SK-N-SH treated with all-trans-retinoic acid at 6 μM for 48 hours (cell line): Measurements from ENCODE around the gene TRA2A.

Experiments
- ATAC-seq: fragments of 200-7000 bp; cut with Tn5 transposase; 3 replicates; pipeline ENCODE4 v1.9.1; 2020; ENCODE audit warnings: mild to moderate bottlenecking, moderate library complexity
- ARNTL ChIP-seq: fragments of 450-650 bp; formaldehyde crosslinking; IDR thresholded peaks from 2 replicates; pipeline ENCODE4 v1.5.0; 2020; ENCODE audit warnings: low read depth, mild to moderate bottlenecking, moderate library complexity, borderline replicate concordance
- BACH2 ChIP-seq: fragments of 250-450 bp; sonication (Bioruptor Pico); IDR thresholded peaks from 2 replicates; pipeline ENCODE4 v1.9.0; 2021; ENCODE audit warnings: mild to moderate bottlenecking, borderline replicate concordance
- CSDC2 ChIP-seq: fragments of 250-450 bp; sonication (Bioruptor Pico); IDR thresholded peaks from 2 replicates; pipeline ENCODE4 v1.5.0; 2020; ENCODE audit warnings: mild to moderate bottlenecking, moderate library complexity
- GLIS3 ChIP-seq: fragments of 250-450 bp; sonication (Bioruptor Pico); IDR thresholded peaks from 2 replicates; pipeline ENCODE4 v1.5.0; 2020; ENCODE audit warnings: mild to moderate bottlenecking, moderate library complexity
- ISL1 ChIP-seq: fragments of 250-450 bp; sonication (Bioruptor Pico); IDR thresholded peaks from 2 replicates; pipeline ENCODE4 v2.1.2; 2022; ENCODE audit warnings: mild to moderate bottlenecking, moderate library complexity
- PPARA ChIP-seq: fragments of 250-450 bp; sonication (Bioruptor Pico); IDR thresholded peaks from 2 replicates; pipeline ENCODE4 v1.5.0; 2020; ENCODE audit warnings: mild to moderate bottlenecking, borderline replicate concordance
- RARB ChIP-seq: fragments of 250-450 bp; sonication (Bioruptor Pico); IDR thresholded peaks from 2 replicates; pipeline ENCODE4 v1.8.0; 2021; ENCODE audit warnings: mild to moderate bottlenecking, moderate library complexity
- SNAI2 ChIP-seq: fragments of 250-450 bp; sonication (Bioruptor Pico); IDR thresholded peaks from 2 replicates; pipeline ENCODE4 v1.5.0; 2020; ENCODE audit warnings: mild to moderate bottlenecking, moderate library complexity
- TCF4 ChIP-seq: fragments of 250-450 bp; sonication (Bioruptor Pico); IDR thresholded peaks from 2 replicates; pipeline ENCODE4 v1.8.0; 2021; ENCODE audit warnings: mild to moderate bottlenecking, moderate library complexity, borderline replicate concordance
- TOX ChIP-seq: fragments of 250-450 bp; sonication (Bioruptor Pico); IDR thresholded peaks from 2 replicates; pipeline ENCODE4 v1.8.0; 2021; ENCODE audit warnings: mild to moderate bottlenecking, moderate library complexity, borderline replicate concordance
- TSHZ2 ChIP-seq: fragments of 250-450 bp; sonication (Bioruptor Pico); IDR thresholded peaks from 2 replicates; pipeline ENCODE4 v1.5.0; 2020; ENCODE audit warnings: mild to moderate bottlenecking, moderate library complexity
- ZC3H10 ChIP-seq: fragments of 250-450 bp; sonication (Bioruptor Pico); IDR thresholded peaks from 2 replicates; pipeline ENCODE4 v1.5.1; 2021; ENCODE audit warnings: mild to moderate bottlenecking, moderate library complexity
- ZFP3 ChIP-seq: fragments of 250-450 bp; sonication (Bioruptor Pico); IDR thresholded peaks from 2 replicates; pipeline ENCODE4 v1.5.0; 2020; ENCODE audit warnings: mild to moderate bottlenecking, moderate library complexity
- ZFP30 ChIP-seq: fragments of 450-650 bp; formaldehyde crosslinking; IDR thresholded peaks from 2 replicates; pipeline ENCODE4 v1.5.0; 2022; ENCODE audit warnings: mild to moderate bottlenecking, moderate library complexity
- ZNF565 ChIP-seq: fragments of 450-650 bp; formaldehyde crosslinking; conservative IDR thresholded peaks from 2 replicates; pipeline ENCODE4 v1.5.0; 2020; ENCODE audit warnings: low read depth, mild to moderate bottlenecking, moderate library complexity
- ZNF70 ChIP-seq: fragments of 450-650 bp; formaldehyde crosslinking; IDR thresholded peaks from 2 replicates; pipeline ENCODE4 v1.5.0; 2020; ENCODE audit warnings: mild to moderate bottlenecking, moderate library complexity
- ZNF8 ChIP-seq: fragments of 450-650 bp; formaldehyde crosslinking; IDR thresholded peaks from 2 replicates; pipeline ENCODE4 v1.5.0; 2020; ENCODE audit warnings: mild to moderate bottlenecking, moderate library complexity
- TF ChIP-seq, protein P1 (sequence below): fragments of 250-450 bp; sonication (Bioruptor Pico); IDR thresholded peaks from 2 replicates; pipeline ENCODE4 v1.5.1; 2021; ENCODE audit warnings: mild to moderate bottlenecking, moderate library complexity
- TF ChIP-seq, protein P2 (sequence below): fragments of 250-450 bp; sonication (Bioruptor Pico); IDR thresholded peaks from 2 replicates; pipeline ENCODE4 v1.5.1; 2020; ENCODE audit warnings: low read depth, mild to moderate bottlenecking, moderate library complexity
- TF ChIP-seq, protein P3 (sequence below): fragments of 250-450 bp; sonication (Bioruptor Pico); IDR thresholded peaks from 2 replicates; pipeline ENCODE4 v1.8.0; 2021; ENCODE audit warnings: low read depth, mild to moderate bottlenecking, moderate library complexity, borderline replicate concordance

TRA2A gene

GRCh38 chr7:23542752-23543151 lies 11.0 kb upstream of the TRA2A start:
- TF ChIP-seq ARNTL (CRISPR knock-in tag) (no peak), ZNF8 (CRISPR knock-in tag) (peak; percentile 98), CSDC2 (CRISPR knock-in tag) (no peak)
- ATAC-seq: no peak

DNA sequence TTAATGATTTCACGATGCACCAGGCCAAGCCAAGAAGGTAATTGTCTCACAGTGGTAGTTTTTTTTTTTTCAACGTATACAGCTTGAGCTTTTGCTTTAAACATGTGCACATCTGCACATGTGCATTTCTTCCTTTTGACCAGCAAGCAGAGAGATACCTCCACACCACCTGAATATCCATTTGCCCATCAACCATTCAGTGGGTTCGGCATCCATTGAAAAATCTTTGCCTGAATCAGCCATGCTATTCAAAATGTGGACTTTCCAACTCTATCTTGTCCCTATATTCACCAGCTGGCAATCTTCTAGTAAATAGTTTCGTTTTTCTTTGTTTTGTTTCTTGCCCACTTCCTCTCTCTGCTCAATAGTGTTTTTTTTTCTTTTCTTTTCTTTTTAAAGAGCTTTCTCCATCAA lies 7.7 kb upstream of the TRA2A start:
- no peak for ATAC-seq

DNA sequence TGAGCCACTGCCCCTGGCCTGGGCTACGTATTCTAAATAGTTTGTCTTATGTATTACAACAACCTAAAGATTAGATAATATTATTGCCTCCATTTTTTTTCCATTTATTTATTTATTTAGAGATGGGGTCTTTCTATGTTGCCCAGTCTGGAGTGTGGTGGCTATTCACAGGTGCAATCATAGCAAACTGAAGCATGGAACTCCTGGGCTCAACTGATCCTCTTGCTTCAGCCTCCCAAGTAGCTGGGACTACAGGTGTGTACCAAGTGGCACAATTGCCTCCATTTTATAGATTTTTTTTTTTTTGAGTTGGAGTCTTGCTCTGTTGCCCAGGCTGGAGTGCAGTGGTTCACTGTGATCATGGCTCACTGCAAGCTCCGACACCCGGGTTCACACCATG lies 6.5 kb upstream of the TRA2A start:
- TF ChIP-seq BACH2 (no peak), ISL1 (CRISPR knock-in tag) (no peak)
- TF ChIP-seq, all 23 proteins: peak for 0
- no peak for ATAC-seq

More for the DNA sequence above, 7.7 kb upstream of the TRA2A start:
- TF ChIP-seq, protein P1, sequence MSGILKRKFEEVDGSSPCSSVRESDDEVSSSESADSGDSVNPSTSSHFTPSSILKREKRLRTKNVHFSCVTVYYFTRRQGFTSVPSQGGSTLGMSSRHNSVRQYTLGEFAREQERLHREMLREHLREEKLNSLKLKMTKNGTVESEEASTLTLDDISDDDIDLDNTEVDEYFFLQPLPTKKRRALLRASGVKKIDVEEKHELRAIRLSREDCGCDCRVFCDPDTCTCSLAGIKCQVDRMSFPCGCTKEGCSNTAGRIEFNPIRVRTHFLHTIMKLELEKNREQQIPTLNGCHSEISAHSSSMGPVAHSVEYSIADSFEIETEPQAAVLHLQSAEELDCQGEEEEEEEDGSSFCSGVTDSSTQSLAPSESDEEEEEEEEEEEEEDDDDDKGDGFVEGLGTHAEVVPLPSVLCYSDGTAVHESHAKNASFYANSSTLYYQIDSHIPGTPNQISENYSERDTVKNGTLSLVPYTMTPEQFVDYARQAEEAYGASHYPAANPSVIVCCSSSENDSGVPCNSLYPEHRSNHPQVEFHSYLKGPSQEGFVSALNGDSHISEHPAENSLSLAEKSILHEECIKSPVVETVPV (CRISPR knock-in tag): no peak
- no peak for TF ChIP-seq ARNTL (CRISPR knock-in tag)
- no peak for TF ChIP-seq ZNF565 (CRISPR knock-in tag)
- TF ChIP-seq ZNF70 (CRISPR knock-in tag): no peak
- TF ChIP-seq TOX: no peak
- no peak for TF ChIP-seq SNAI2
- no peak for TF ChIP-seq BACH2
- TF ChIP-seq, protein P2, sequence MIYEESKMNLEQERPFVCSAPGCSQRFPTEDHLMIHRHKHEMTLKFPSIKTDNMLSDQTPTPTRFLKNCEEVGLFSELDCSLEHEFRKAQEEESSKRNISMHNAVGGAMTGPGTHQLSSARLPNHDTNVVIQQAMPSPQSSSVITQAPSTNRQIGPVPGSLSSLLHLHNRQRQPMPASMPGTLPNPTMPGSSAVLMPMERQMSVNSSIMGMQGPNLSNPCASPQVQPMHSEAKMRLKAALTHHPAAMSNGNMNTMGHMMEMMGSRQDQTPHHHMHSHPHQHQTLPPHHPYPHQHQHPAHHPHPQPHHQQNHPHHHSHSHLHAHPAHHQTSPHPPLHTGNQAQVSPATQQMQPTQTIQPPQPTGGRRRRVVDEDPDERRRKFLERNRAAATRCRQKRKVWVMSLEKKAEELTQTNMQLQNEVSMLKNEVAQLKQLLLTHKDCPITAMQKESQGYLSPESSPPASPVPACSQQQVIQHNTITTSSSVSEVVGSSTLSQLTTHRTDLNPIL (CRISPR knock-in tag): no peak
- no peak for TF ChIP-seq ZNF8 (CRISPR knock-in tag)
- no peak for TF ChIP-seq ZFP30 (CRISPR knock-in tag)
- no peak for TF ChIP-seq PPARA (CRISPR knock-in tag)
- no peak for TF ChIP-seq ZFP3 (CRISPR knock-in tag)
- no peak for TF ChIP-seq ISL1 (CRISPR knock-in tag)
- TF ChIP-seq TCF4 (CRISPR knock-in tag): no peak
- TF ChIP-seq CSDC2 (CRISPR knock-in tag): no peak
- TF ChIP-seq TSHZ2 (CRISPR knock-in tag): no peak
- TF ChIP-seq ZC3H10: no peak
- TF ChIP-seq RARB (CRISPR knock-in tag): no peak
- TF ChIP-seq, protein P3, sequence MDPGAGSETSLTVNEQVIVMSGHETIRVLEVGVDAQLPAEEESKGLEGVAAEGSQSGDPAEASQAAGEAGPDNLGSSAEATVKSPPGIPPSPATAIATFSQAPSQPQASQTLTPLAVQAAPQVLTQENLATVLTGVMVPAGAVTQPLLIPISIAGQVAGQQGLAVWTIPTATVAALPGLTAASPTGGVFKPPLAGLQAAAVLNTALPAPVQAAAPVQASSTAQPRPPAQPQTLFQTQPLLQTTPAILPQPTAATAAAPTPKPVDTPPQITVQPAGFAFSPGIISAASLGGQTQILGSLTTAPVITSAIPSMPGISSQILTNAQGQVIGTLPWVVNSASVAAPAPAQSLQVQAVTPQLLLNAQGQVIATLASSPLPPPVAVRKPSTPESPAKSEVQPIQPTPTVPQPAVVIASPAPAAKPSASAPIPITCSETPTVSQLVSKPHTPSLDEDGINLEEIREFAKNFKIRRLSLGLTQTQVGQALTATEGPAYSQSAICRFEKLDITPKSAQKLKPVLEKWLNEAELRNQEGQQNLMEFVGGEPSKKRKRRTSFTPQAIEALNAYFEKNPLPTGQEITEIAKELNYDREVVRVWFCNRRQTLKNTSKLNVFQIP: no peak

GRCh38 chr7:23533238-23533604 lies 1.4 kb upstream of the TRA2A start:
- ATAC-seq: no peak
- TF ChIP-seq PPARA (CRISPR knock-in tag): no peak
- no peak for TF ChIP-seq ZNF8 (CRISPR knock-in tag)
- TF ChIP-seq RARB (CRISPR knock-in tag): no peak
- no peak for TF ChIP-seq GLIS3 (CRISPR knock-in tag)
- TF ChIP-seq ZFP3 (CRISPR knock-in tag): no peak
- TF ChIP-seq, protein P3: no peak
